Nephron progenitor cell (in vitro differentiated cells): ENCODE measurements around the gene MRAP2.

Experiments
- DNase-seq: peaks from one replicate; pipeline ENCODE4 v3.0.0; 2021
- H3K27ac Mint-ChIP-seq: 2 replicates; pipeline ENCODE4 v1.8.0; 2021; ENCODE audit warnings: mild to moderate bottlenecking, moderate library complexity, mixed read lengths
- H3K27me3 Mint-ChIP-seq: 2 replicates; pipeline ENCODE4 v1.8.0; 2021; ENCODE audit warnings: mild to moderate bottlenecking, low read depth, mixed read lengths; ENCODE audit not compliant: poor library complexity
- H3K36me3 Mint-ChIP-seq: 2 replicates; pipeline ENCODE4 v1.8.0; 2021; ENCODE audit warnings: low read depth, mixed read lengths
- H3K4me1 Mint-ChIP-seq: 2 replicates; pipeline ENCODE4 v1.8.0; 2021; ENCODE audit warnings: mixed read lengths
- H3K4me3 Mint-ChIP-seq: 2 replicates; pipeline ENCODE4 v1.8.0; 2021; ENCODE audit warnings: mild to moderate bottlenecking, moderate library complexity, mixed read lengths
- H3K9me3 Mint-ChIP-seq: 2 replicates; pipeline ENCODE4 v1.8.0; 2021; ENCODE audit warnings: mild to moderate bottlenecking, moderate library complexity, mixed read lengths
- TF ChIP-seq, protein P1 (sequence below): fragments of 200-600 bp; sonication (generic); IDR thresholded peaks from 2 replicates; pipeline ENCODE4 v1.5.0; 2021; ENCODE audit warnings: antibody characterized with exemption

Gene MRAP2

DNA sequence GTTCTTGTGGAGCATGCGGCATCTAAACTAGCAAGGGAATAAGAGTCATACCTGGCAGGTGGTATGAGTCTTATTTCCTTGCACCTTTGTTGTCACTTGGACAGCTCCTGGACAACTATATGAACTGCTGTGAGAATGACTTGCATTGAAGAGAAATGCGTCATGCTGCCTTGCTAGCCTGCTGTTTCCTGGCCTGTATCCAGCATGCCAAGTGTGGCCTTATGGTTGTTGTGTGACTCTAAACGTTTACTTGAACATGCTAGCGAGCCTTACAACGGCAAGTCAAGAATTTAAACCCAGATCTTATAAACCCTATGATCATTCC lies 103.4 kb downstream of the MRAP2 start:
- H3K27me3 Mint-ChIP-seq, result no peaks in the 10 kb centered on the region
- TF ChIP-seq, protein P1, sequence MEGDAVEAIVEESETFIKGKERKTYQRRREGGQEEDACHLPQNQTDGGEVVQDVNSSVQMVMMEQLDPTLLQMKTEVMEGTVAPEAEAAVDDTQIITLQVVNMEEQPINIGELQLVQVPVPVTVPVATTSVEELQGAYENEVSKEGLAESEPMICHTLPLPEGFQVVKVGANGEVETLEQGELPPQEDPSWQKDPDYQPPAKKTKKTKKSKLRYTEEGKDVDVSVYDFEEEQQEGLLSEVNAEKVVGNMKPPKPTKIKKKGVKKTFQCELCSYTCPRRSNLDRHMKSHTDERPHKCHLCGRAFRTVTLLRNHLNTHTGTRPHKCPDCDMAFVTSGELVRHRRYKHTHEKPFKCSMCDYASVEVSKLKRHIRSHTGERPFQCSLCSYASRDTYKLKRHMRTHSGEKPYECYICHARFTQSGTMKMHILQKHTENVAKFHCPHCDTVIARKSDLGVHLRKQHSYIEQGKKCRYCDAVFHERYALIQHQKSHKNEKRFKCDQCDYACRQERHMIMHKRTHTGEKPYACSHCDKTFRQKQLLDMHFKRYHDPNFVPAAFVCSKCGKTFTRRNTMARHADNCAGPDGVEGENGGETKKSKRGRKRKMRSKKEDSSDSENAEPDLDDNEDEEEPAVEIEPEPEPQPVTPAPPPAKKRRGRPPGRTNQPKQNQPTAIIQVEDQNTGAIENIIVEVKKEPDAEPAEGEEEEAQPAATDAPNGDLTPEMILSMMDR, result no peak
- peaks cover 29% of the 10 kb centered on the region for H3K9me3 Mint-ChIP-seq
- H3K4me1 Mint-ChIP-seq, result peaks cover 39% of the 10 kb centered on the region
- H3K36me3 Mint-ChIP-seq, result peaks cover 64% of the 10 kb centered on the region
- DNase-seq, result no peak
- no peak overlapping the region for H3K4me3 Mint-ChIP-seq
- H3K27ac Mint-ChIP-seq, result no peak overlapping the region

DNA sequence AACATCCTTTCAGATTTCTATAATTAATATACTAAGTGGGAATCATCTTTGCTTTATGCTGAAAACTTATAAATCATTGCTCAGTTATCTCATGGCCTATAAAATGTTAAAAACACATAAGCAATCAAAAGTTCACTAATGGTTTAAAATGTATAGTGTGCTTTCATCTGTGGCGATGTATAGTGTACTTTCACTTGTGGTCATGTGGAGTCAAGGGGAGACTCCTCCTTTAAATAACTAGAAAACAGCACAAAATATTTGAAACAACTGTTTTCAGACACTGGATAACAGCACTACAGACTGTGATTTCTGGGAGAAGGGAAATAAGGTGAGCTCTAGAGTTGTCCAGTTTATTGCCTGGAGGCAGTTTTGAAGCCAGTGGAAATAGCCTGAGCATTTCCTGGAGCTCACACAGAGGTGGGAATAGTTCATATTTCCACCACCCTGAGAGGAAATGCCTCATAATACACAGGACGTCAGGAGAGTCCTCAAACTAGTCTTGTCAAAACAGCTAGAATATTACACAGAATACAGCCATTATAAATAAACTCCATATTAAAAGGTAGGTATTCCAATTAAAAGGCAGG lies 104.5 kb downstream of the MRAP2 start:
- TF ChIP-seq, protein P1, result no peak
- peaks cover 48% of the 10 kb centered on the region for H3K4me1 Mint-ChIP-seq
- peaks cover 18% of the 10 kb centered on the region for H3K9me3 Mint-ChIP-seq
- no peak for DNase-seq
- H3K36me3 Mint-ChIP-seq, result peaks cover 53% of the 10 kb centered on the region
- no peaks in the 10 kb centered on the region for H3K27me3 Mint-ChIP-seq
- H3K27ac Mint-ChIP-seq, result no peak overlapping the region
- no peak overlapping the region for H3K4me3 Mint-ChIP-seq

DNA sequence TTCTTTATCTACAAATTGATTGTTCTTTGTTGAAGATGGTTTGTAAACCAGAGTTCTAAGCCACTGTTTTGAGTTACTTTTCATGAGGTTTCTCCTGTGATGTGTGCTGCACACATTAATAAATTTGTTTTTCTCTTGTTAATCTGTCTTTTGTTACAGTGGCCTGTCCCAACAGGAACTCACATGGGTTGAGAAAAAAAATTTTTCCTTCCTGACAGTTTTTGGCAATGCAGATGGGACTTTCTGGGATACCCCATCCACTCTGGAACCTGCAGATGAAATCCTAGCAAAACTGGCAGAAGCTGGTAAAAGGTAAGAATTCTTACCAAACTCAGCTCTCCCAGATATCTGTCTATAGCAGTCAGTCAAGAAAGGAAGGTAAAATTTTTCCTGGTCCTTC lies 105.7 kb downstream of the MRAP2 start:
- H3K9me3 Mint-ChIP-seq, result peaks cover 6% of the 10 kb centered on the region
- TF ChIP-seq, protein P1, result no peak

More for the DNA sequence above, 105.7 kb downstream of the MRAP2 start:
- Mint-ChIP-seq H3K27ac (no peak overlapping the region), H3K4me1 (peaks cover 53% of the 10 kb centered on the region), H3K27me3 (no peaks in the 10 kb centered on the region), H3K36me3 (peaks cover 41% of the 10 kb centered on the region), H3K4me3 (no peak overlapping the region)
- no peak for DNase-seq
